KOPT-K1 (cell line): ENCODE data around the gene GRPEL2.

ENCODE experiments used
- H3K27ac ChIP-seq: fragments of 200-600 bp; sonication (generic); 2 replicates; pipeline ENCODE4 v1.5.1; 2016; ENCODE audit warnings: antibody characterized with exemption, mild to moderate bottlenecking, low read depth, low read length; ENCODE audit not compliant: poor library complexity, severe bottlenecking
- H3K36me3 ChIP-seq: fragments of 200-600 bp; sonication (generic); 2 replicates; pipeline ENCODE4 v1.5.1; 2017; ENCODE audit warnings: antibody characterized with exemption, mild to moderate bottlenecking, low read length, moderate library complexity; ENCODE audit not compliant: insufficient read depth
- H3K9me3 ChIP-seq: fragments of 200-600 bp; sonication (generic); 2 replicates; pipeline ENCODE4 v1.5.1; 2017; ENCODE audit warnings: antibody characterized with exemption, low read length, mild to moderate bottlenecking; ENCODE audit not compliant: insufficient read depth, poor library complexity, severe bottlenecking

GRPEL2 gene

DNA sequence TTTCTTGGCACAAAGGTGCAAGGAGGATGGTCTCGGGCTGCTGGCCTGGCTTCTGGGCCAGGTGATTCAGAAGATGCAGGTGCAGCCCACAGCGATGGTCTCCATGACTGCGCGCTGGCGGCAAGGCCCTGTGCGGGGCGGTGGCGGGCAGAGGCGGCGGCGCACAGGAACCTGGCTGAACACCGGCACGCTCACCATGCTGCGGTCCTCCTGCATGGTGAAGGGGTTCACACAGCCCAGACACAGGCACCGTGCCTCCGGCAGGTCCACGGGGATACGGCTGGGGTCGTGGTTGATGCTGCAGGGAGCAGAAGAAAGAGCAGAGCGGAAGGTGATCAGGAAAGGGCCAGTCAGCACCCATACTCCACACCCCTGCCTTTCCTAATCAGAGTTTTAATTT, 29.0 kb downstream of the GRPEL2 start:
- Histone ChIP-seq H3K9me3 (no peaks in the 10 kb centered on the region), H3K27ac (no peak overlapping the region), H3K36me3 (no peaks in the 10 kb centered on the region)

DNA sequence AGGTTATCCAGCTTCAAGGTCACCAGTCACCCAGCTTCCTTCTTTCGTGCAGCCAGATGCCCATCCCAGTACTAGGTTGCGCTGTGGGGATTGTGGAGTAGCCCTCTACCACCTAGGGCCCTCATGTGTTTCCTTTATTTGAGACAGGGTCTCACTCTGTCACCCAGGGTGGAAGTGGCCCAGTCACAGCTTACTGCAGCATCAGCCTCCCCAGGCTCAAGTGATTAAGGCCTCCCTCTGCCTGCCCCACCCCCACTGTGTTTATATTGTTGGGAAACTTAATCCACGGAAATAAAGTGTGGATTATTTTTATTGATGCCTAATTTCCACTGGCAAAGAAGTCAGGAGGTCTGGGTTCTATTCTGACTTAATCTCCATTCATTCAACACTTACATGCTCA, 29.5 kb downstream of the GRPEL2 start:
- H3K9me3 ChIP-seq = no peaks in the 10 kb centered on the region
- no peak overlapping the region for H3K27ac ChIP-seq
- no peaks in the 10 kb centered on the region for H3K36me3 ChIP-seq

DNA sequence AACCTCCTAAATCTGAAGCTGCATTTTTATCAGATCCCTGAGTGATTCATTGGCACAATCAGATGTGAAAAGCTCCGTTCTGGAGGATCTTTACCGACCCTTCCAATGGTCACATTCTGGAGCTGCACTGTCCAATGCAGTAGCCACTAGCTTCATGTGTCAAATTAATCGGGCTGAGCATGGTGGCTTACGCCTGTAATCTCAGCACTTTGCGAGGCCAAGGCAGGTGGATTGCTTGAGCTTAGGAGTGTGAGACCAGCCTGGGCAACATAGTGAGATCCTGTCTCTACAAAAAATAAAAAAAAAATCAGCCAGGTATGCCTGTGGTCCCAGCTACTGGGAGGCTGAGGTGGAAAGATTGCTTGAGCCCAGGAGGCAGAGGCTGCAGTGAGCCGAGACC, 30.1 kb downstream of the GRPEL2 start:
- Histone ChIP-seq H3K36me3 (no peaks in the 10 kb centered on the region), H3K9me3 (no peaks in the 10 kb centered on the region), H3K27ac (no peak overlapping the region)

DNA sequence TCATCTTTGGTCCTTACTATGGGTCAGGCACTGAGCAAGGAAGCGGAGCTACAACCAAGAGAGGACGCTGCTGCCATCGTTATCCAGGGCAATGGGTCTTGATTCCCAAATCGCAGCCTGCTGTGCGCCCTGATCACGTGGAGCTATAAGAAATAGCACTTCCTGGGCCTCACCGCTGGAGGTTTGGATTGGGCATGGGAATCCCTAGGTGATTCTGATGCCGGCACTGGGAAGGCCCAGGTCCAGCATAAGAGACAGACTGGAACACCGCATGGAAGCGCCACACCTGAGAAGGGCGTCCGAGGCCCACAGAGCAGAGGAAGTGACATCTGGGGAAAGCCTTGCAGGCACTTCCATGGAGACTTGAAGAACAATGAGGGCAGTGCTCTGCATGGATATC, 30.8 kb downstream of the GRPEL2 start:
- no peak overlapping the region for H3K27ac ChIP-seq
- H3K9me3 ChIP-seq = no peaks in the 10 kb centered on the region
- H3K36me3 ChIP-seq = no peaks in the 10 kb centered on the region

- H3K27ac ChIP-seq = no peak overlapping the region
- no peaks in the 10 kb centered on the region for H3K36me3 ChIP-seq
- no peaks in the 10 kb centered on the region for H3K9me3 ChIP-seq
These were observed 31.6 kb downstream of the GRPEL2 start for GRCh38 chr5:149376711-149377447.

GRCh38 chr5:149378241-149378820, 33.0 kb downstream of the GRPEL2 start:
- no peak overlapping the region for H3K27ac ChIP-seq
- H3K9me3 ChIP-seq = no peaks in the 10 kb centered on the region
- no peaks in the 10 kb centered on the region for H3K36me3 ChIP-seq

DNA sequence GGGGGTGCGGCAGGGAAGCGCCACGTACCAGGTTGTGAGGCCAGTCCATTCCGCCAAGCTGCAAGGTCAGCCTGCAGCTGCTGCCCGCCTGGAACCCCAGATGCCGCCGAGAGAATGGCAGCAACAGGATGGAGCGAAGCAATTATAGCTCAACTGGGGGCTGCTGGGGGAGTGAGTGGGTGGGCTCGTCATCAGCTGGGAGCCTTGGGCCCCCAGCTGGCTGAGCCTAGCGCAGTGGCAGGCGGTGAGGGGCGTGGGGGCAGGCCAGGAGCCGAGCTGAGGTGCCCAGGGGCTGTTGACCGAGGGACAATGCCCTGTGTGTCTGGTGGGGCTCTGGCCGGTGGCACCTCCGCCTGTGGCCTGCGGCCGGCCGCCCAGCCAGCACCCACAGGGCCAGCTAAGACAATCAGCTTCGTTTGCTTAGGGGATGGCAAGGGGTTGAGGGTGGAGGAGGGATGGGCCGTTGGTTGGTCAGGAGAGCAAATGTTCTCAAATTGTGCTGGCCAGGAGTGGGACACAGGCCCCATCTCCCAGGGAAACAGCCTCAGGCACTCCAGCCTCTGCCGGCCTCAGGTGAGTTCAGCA, 34.0 kb downstream of the GRPEL2 start, which contains the start of gene IL17B:
Gene IL17B (minus strand): TSS at position 116 of the 585 bp plus-strand sequence. CDS start 67 bp downstream, at position 49.
- Histone ChIP-seq H3K9me3 (no peaks in the 10 kb centered on the region), H3K27ac (no peak within 1 kb of the TSS), H3K36me3 (no peaks in the 10 kb centered on the region)

DNA sequence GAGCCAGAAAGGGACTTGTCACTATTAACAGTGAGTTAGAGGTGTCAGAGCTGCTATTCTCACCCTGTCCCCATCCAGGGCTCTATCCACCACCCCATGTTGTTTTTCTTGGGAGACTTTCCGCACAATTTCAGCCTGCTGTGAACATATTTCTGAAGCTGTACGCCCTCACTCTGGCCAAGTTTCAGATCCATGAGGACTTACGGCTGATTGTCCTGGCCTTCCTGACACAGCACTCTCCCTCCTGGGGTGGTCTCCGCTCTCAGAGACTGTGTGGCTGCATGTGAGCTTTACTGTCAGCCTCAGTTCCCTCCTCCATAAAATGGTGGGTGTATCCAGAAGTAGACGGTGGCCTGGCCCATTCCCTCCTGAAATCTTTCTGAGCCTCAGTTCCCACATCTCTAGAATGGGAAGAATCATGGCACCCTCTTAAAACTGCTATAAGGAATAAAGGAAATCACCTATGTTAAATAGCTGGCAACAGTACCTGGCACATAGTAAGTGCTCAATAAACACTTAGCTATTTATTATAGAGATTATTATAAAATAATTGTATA, 34.6 kb downstream of the GRPEL2 start:
- no peak overlapping the region for H3K27ac ChIP-seq
- no peaks in the 10 kb centered on the region for H3K9me3 ChIP-seq
- no peaks in the 10 kb centered on the region for H3K36me3 ChIP-seq

- H3K36me3 ChIP-seq = no peaks in the 10 kb centered on the region
- H3K27ac ChIP-seq = no peak overlapping the region
- no peaks in the 10 kb centered on the region for H3K9me3 ChIP-seq
These were observed 35.3 kb downstream of the GRPEL2 start for GRCh38 chr5:149380466-149381121.

DNA sequence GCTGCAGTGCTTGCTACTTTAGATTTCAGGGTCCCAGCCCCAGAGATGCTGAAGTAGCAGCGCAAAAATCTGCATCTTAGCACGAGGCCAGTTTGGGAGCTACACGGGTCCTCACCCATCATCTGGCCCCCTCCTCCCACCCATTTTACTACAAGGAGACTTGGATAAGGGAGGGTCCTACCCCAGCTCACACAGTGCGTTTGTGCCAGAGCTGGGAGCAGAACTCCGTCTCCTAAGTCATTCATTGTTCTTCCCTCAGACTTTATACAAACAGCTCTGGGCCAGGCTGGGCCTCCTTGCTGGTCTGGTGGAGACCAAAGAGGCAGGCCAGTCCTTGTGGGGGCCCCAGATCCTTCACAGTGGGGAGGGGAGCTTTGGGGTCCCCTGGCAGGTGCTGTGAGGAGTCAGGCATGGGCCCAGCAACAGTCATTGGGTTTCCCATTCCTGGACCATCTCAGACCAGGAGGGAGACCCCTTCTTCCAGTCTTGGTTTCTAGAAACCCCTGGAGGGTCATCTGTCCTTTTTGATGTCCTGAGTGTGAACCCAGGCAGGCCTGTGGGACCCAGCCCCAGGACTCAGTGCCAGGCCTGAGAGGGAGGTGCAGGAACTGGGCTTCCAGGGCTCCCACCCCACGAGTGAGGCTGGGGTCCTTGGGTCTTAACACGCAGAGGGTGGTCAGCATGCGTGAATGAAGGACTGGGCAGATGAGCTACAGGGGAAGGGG, 36.1 kb downstream of the GRPEL2 start:
- Histone ChIP-seq H3K27ac (no peak overlapping the region), H3K9me3 (no peaks in the 10 kb centered on the region), H3K36me3 (no peaks in the 10 kb centered on the region)

- Histone ChIP-seq H3K27ac (no peak overlapping the region), H3K9me3 (no peaks in the 10 kb centered on the region), H3K36me3 (no peaks in the 10 kb centered on the region)
These were observed 36.7 kb downstream of the GRPEL2 start for GRCh38 chr5:149381986-149382338.

GRCh38 chr5:149382517-149383220, 37.4 kb downstream of the GRPEL2 start:
- Histone ChIP-seq H3K36me3 (no peaks in the 10 kb centered on the region), H3K9me3 (no peaks in the 10 kb centered on the region), H3K27ac (no peak overlapping the region)

GRCh38 chr5:149383399-149383798, 38.1 kb downstream of the GRPEL2 start:
- Histone ChIP-seq H3K36me3 (no peaks in the 10 kb centered on the region), H3K27ac (no peak overlapping the region), H3K9me3 (no peaks in the 10 kb centered on the region)

GRCh38 chr5:149386166-149386565, 40.9 kb downstream of the GRPEL2 start:
- Histone ChIP-seq H3K27ac (no peak overlapping the region), H3K36me3 (no peaks in the 10 kb centered on the region), H3K9me3 (no peaks in the 10 kb centered on the region)
